GM12874 (cell line): ENCODE results near the gene HOXB4.
A peak's percentile ranks its signal among the peaks of the same experiment; 100 is the strongest.

ENCODE experiments used
- TF ChIP-seq, protein P1 (sequence below): IDR thresholded peaks from 2 replicates; pipeline ENCODE4 v1.5.1; 2011; ENCODE audit warnings: low read depth, mild to moderate bottlenecking, control low read depth, low read length, moderate library complexity; ENCODE audit not compliant: insufficient read depth

Gene HOXB4

DNA sequence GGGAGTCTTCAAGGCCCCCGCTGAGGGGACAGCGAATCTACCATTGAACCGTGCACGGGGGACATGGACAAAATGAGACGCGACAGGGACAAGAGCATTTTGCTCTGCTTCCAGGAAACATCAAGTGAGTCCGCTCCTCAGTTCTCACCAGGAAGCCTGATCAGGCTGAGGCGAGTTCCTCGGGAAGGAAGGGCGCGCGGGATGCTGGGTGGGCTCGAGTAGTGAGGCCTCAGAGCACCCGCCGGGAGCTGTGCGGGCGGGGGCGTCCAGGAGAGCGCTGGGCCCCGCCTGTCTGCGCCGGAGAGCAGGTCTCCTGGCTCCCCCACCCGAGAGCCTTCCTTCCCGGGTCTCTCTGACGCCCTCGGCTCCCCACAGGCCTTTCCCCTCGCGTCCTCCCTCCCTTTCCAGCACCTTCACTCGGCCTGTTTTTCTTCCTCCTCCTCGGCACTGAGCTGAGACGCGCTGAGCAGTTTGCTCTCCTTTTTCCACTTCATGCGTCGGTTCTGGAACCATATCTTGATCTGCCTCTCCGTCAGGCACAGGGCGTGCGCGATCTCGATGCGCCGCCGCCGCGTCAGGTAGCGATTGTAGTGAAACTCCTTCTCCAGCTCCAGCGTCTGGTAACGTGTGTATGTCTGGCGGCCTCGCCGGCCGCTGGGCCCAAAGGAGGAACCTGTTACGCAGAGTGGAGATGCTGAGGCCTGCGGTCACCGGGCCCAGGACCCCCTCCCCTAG is 18.0 kb upstream of the HOXB4 start:
- TF ChIP-seq, protein P1, sequence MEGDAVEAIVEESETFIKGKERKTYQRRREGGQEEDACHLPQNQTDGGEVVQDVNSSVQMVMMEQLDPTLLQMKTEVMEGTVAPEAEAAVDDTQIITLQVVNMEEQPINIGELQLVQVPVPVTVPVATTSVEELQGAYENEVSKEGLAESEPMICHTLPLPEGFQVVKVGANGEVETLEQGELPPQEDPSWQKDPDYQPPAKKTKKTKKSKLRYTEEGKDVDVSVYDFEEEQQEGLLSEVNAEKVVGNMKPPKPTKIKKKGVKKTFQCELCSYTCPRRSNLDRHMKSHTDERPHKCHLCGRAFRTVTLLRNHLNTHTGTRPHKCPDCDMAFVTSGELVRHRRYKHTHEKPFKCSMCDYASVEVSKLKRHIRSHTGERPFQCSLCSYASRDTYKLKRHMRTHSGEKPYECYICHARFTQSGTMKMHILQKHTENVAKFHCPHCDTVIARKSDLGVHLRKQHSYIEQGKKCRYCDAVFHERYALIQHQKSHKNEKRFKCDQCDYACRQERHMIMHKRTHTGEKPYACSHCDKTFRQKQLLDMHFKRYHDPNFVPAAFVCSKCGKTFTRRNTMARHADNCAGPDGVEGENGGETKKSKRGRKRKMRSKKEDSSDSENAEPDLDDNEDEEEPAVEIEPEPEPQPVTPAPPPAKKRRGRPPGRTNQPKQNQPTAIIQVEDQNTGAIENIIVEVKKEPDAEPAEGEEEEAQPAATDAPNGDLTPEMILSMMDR: no peak

DNA sequence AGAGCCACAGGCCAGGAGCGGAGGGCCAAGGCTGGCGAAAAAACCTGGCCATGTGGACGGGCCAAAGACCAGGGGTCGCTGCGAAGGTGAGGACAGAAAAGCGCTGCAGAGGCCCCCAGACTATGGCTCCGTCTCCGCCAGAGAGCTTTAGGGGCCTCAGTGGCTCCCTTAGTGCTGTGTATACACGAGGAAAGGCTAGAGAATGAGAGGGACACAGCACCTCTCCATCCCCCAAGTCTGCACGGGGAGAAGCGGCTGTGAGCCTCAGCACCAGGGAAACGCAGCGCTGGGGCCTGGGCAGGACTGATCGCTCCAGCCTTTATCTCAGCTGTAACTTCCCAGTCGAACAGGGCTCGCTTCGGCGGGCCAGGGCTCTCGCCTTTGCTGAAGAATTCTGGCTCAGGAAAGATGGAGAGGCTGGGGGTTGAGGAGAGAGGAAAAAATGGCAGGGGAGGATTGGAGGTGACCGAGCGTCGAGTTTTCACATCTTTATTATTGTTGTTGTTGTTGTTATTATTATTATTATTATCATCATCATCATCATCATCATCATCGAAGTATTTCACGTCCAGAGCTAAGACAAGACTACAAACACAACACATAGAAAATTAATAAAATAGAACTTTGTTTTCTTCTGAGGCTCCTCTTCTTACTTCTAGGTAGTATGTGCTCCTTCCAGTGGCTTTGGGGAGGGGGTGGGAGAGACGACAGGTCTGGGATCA is 17.3 kb upstream of the HOXB4 start:
- TF ChIP-seq, protein P1: no peak

DNA sequence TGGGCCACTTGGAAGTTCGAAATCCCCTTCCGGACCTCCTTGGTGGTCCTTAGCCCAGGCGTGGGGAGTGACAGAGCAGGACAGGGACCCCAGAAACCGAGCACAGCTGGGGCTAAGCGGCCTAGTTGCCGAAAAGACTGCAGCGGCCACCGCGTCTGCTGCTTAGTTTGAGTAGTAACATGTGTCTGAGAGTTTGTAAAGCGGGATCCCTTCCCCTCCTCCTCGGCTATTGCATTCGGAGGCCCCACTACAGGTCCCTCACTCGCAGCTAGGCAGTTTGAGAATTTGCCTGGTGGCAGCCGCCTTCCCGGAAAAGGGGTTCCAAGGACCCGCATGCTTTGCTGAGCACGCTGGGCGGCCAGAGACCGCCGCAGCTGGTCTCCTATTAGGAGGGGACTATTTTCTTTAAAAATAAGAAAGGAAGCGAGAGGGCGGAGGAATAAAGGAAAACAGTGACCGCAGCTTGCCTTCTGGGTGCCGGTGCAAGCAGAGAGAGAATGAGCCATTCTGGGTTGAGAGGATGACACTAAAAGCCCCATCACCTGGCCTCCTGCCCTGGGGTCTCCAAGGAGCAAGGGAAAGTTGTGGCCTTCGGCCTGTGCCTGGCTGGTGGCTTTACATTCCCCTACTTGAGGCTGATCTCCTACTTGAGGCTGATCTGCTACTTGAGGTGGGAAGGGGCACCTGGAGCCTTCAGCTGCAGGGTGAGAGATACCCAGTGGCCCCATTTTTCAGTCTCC is 16.6 kb upstream of the HOXB4 start:
- TF ChIP-seq, protein P1: no peak

DNA sequence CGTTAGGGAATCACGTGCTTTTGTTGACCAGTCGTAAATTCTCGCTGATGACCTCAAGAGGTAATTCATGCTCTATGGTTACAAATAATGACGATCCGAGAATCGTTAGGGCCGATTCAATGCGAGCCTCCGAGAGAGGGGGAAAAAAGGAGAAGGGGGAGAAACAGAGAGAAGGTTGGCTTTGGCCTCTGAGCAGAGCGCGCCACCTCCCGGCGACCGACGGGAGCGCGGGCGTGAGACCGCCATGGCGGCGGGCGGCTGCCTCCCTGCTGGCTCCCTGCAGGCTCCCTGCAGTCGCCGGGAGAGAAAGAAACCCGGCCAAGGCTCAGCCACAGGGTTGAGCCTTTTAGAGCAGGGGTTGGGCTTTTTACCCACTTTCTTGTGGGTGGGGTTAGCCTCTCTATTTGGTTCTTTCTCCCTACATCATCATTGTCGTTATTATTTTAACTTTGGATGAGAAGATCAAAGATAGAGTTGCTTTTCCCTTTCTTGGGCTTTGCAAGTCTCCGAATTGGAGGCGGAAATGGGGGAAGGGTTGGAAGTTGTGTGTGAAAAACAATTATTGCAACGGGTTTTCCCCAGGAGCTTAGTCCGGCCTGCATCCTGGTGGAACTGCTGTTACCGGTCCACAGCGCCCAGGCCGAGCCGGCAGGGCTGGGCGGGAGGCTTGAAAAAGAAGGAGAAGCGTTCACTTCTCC is 15.8 kb upstream of the HOXB4 start:
- TF ChIP-seq, protein P1: peak; percentile 98

DNA sequence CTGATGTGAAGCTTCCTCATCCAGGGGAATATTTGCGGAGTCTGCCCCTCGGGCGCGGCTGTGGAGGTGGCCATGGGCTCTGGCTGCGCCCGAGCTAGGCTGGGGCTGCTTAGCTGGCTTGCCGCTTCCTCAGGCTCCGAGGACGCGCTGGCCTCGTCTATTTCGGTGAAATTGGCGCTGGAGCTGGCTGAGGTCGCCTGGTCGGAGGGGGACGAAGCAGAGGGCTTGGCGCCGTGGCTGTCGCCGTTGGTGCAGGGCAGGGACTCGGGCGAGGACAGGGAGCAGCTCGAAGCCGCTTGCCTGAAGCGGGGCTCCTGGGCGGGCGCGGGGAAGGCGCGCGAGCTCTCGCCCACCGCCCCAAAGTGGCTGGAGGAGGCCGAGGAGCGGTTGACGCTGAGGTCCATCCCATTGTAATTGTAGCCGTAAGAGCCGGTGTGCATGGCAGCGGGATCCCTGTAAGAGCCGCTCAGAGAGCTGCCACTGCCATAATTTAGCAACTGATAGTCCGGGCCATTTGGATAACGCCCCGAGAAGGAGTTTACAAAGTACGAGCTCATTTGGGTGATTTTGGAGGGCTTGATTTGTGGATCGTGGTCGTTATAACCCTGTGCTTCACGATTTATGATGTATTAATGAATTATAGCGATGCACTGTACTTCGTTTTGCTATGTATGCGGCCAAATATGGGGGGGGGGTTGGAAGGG is 15.1 kb upstream of the HOXB4 start, which contains the start of gene HOXB5:
TSS of gene HOXB5 (minus strand) at position 654 of the 704 bp plus-strand sequence. CDS start at position 557, 97 bp downstream.
- TF ChIP-seq, protein P1: no peak

DNA sequence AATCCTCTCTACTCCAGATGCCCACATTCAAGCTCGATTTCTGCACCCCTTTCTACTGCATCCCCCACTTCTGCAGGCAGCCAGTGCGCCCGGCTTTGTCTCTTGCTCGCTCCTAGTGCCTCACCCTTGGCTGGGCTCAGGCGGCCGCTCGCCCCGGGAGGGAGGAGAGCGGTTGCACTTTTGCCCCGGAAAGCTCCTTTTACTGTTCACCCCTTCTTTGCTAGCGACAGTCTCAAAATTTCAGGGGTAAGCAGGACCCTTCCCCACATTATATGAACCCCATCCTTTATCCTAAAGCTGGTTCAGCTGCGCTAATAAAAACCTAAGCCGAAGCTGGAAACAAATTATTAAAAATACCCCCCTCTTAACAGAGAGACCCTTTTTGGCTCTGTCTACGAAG is 14.4 kb upstream of the HOXB4 start:
- TF ChIP-seq, protein P1: no peak
